Fibroblast of lung (primary cell): ENCODE measurements around the gene SPSB2. TPM values are rescaled to one million over a fixed set of nuclear protein-coding genes. Genes with fewer than 3 reads are reported as not detected.
"Not testable (repeated sequence)": the region's sequence is repeated elsewhere in the genome, so short reads cannot be mapped to it uniquely, and the experiment has no call there.

Experiments used
- DNase-seq, 2 donors: peaks; one replicate each; pipeline versions ENCODE4 v3.0.0 to v3.0.0-alpha.2; 2010; ENCODE audit warnings: low read depth in 2 of 2
- H2AFZ ChIP-seq: 2 replicates; pipeline ENCODE4 v1.5.1; 2012; ENCODE audit warnings: low read length, control low read depth, inconsistent platforms
- H3K27ac ChIP-seq: 2 replicates; pipeline ENCODE4 v1.5.1; 2011; ENCODE audit warnings: low read length, control low read depth; ENCODE audit not compliant: insufficient read depth
- H3K27me3 ChIP-seq: 2 replicates; pipeline ENCODE4 v1.5.1; 2011; ENCODE audit warnings: mild to moderate bottlenecking, low read length; ENCODE audit not compliant: control insufficient read depth, insufficient read depth
- H3K36me3 ChIP-seq: 2 replicates; pipeline ENCODE4 v1.5.1; 2011; ENCODE audit warnings: low read length; ENCODE audit not compliant: control insufficient read depth, insufficient read depth
- H3K4me1 ChIP-seq: 2 replicates; pipeline ENCODE4 v1.5.1; 2011; ENCODE audit warnings: low read length; ENCODE audit not compliant: control insufficient read depth, insufficient read depth; ENCODE audit errors: extremely low read depth
- H3K4me2 ChIP-seq: 2 replicates; pipeline ENCODE4 v1.5.1; 2011; ENCODE audit warnings: low read length, control low read depth; ENCODE audit not compliant: insufficient read depth; ENCODE audit errors: extremely low read depth
- H3K4me3 ChIP-seq, 4 experiments: fragments of 200-600 bp in 1 of 4; sonication (generic) in 1 of 4; replicated peaks in 1 of 4; 2 replicates each; pipeline ENCODE4 v1.5.1; 2011 to 2016; ENCODE audit warnings: low read length in 4 of 4, low read depth in 3 of 4, mild to moderate bottlenecking in 3 of 4, control low read depth in 2 of 4, inconsistent platforms in 1 of 4, mixed read lengths in 1 of 4; ENCODE audit not compliant: insufficient read depth in 1 of 4; ENCODE audit errors: control extremely low read depth in 1 of 4
- H3K79me2 ChIP-seq: 2 replicates; pipeline ENCODE4 v1.5.1; 2012; ENCODE audit warnings: mild to moderate bottlenecking, low read length, inconsistent platforms; ENCODE audit not compliant: control insufficient read depth, insufficient read depth
- H3K9ac ChIP-seq: 2 replicates; pipeline ENCODE4 v1.5.1; 2011; ENCODE audit warnings: mild to moderate bottlenecking, low read length, control low read depth; ENCODE audit not compliant: insufficient read depth
- H3K9me3 ChIP-seq: 2 replicates; pipeline ENCODE4 v1.5.1; 2012; ENCODE audit warnings: low read depth, low read length; ENCODE audit not compliant: control insufficient read depth, insufficient read depth
- H4K20me1 ChIP-seq: 2 replicates; pipeline ENCODE4 v1.5.1; 2011; ENCODE audit warnings: low read length; ENCODE audit not compliant: control insufficient read depth, insufficient read depth; ENCODE audit errors: extremely low read depth
- EZH2 ChIP-seq: IDR thresholded peaks from 2 replicates; pipeline ENCODE4 v1.5.1; 2012; ENCODE audit warnings: low read length, control low read depth, mild to moderate bottlenecking; ENCODE audit errors: missing control alignments
- polyA plus RNA-seq, 2 donors: library from polyadenylated mRNA; depleted of rRNA in 1 of 2; stranded (reverse) in 1 of 2; unstranded in 1 of 2; fragments of >200 nt; gene quantifications; 2 replicates each; pipeline ENCODE4 v1.2.1, GENCODE V29; 2011 to 2012; ENCODE audit warnings: missing spikeins in 1 of 2
- total RNA-seq: library from RNA; depleted of rRNA; stranded (reverse); fragments of >200 nt; gene quantifications from 2 replicates; pipeline ENCODE4 v1.2.1, GENCODE V29; 2014
- TF ChIP-seq, protein P1 (sequence below), 2 donors: IDR thresholded peaks in 1 of 2; conservative IDR thresholded peaks in 1 of 2; 1 replicate in 1 of 2; 2 replicates in 1 of 2; pipeline ENCODE4 v1.5.1; 2011 to 2012; ENCODE audit warnings: low read length in 2 of 2, control low read depth in 1 of 2, inconsistent platforms in 1 of 2, low read depth in 1 of 2, mild to moderate bottlenecking in 1 of 2

SPSB2 gene
- total and polyA plus RNA-seq, 2 donors (not counting 1 experiment from before 2014, with no cell fraction given): 1.8 to 12.7 TPM

DNA sequence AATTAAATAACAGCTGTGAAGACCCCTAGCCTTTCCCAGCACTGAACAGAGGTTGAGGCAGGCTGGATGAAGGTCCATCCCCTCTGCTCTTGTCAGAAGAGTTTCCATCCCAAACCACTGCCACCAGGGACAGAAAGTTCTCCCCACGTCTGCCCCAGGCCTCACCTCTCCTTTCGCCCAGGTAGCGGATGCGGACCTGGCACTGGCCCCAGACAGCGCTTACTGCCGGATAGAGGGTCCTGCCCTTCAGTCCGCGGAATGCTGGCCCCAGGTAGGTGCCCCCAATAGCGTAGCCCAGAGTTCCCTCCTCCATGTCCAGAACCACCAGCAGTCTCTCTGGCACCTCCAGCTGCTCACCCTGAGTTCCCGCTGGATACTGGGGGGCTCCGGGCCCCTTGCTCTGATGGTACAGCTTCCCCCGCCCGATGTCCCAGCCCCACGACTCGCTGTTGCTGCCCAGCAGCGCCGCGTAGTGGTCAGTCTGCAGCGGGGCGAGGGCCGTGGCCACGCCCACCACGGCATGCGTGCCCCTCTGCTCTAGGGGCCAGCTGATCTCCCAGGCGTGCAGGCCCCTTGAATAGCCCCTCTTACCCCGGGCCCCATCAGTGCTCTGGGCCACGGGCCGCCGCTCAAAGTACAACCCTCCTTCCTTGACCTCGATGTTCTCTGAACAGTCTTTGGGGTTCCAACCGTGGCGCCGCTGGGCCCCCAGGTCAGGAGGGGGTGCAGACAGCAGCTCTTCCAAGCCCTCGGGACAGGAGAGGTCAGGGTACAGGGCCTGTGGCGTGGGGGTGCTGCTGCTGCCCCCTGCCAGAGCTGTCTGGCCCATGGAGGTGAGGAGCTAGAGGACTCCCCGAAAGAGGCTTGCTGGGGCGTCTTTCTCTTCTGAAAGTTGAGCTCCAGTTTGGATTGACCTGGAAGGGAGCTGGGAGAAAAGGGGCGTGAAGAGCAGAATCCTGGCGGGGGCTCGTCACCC, 742 bp downstream of the SPSB2 start:
- TF ChIP-seq EZH2: no peak
- TF ChIP-seq, protein P1, sequence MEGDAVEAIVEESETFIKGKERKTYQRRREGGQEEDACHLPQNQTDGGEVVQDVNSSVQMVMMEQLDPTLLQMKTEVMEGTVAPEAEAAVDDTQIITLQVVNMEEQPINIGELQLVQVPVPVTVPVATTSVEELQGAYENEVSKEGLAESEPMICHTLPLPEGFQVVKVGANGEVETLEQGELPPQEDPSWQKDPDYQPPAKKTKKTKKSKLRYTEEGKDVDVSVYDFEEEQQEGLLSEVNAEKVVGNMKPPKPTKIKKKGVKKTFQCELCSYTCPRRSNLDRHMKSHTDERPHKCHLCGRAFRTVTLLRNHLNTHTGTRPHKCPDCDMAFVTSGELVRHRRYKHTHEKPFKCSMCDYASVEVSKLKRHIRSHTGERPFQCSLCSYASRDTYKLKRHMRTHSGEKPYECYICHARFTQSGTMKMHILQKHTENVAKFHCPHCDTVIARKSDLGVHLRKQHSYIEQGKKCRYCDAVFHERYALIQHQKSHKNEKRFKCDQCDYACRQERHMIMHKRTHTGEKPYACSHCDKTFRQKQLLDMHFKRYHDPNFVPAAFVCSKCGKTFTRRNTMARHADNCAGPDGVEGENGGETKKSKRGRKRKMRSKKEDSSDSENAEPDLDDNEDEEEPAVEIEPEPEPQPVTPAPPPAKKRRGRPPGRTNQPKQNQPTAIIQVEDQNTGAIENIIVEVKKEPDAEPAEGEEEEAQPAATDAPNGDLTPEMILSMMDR (conservative IDR thresholded peaks at IDR 0.05 in 1 of 2, IDR thresholded peaks at IDR 0.05 in 1 of 2; ENCODE audit: low read depth in 1 of 2, low read length in 2 of 2): peak; percentile 91 to 92
- Histone ChIP-seq H3K4me3 (peak overlapping the region; percentile 81 to 94 (median 92)), H4K20me1 (peaks cover 4% of the 10 kb centered on the region), H3K4me1 (peaks cover 28% of the 10 kb centered on the region), H3K4me2 (peak overlapping the region; percentile 99), H3K79me2 (peaks cover 43% of the 10 kb centered on the region), H3K27ac (peak overlapping the region; percentile 79), H2AFZ (no peak overlapping the region), H3K36me3 (peaks cover 18% of the 10 kb centered on the region), H3K9ac (peak overlapping the region; percentile 80), H3K9me3 (no peaks in the 10 kb centered on the region), H3K27me3 (no peaks in the 10 kb centered on the region)
- DNase-seq: peak; percentile 58 to 63

DNA sequence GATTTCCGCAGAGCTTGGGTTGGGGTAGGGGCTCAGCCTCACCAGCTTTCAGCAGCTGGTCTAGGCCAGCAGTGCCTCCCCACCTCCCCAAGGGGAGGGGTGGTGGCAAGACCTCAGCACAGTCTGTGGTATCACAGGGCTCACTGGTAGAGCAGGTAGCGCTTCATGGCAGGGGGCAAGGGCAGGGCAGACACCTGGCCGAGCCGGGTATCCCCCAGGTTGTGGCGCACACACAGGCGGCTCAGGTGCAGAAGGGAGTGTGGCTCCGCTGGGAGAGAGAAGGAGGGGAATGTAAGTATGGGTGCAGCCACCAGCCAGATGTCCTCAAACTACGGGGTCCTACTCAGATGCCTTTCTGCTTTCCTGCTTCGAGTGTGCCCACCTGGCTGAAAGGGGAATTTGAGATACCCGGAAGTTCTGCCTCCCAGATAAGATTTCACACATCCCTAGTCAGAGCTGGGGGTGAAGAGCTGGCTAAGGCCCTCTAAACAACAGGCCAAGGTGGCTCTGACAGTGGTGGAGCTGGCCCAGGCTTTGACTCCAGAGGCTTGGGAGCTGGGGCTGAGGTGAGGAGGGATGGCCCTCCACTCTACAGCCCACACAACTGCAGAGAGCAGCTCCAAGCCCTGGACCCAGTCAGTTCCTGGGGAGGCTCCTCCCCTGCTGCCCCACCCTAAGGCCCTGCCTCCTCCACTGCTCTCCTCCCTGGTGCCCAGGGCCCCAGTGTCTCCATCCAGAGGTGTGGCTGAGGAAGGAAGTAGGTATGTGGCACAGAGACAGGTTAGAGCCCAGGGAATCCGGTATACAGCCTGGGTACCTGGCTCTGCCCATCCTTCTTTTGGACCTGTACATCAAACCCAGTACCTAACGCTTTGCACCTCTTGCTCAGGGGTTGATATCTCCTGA, 1.8 kb downstream of the SPSB2 start:
- no peak for TF ChIP-seq EZH2
- TF ChIP-seq, protein P1 (conservative IDR thresholded peaks at IDR 0.05 in 1 of 2, IDR thresholded peaks at IDR 0.05 in 1 of 2; ENCODE audit: low read depth in 1 of 2, low read length in 2 of 2): no peak
- H3K4me3 ChIP-seq: peak overlapping the region; percentile 81 to 94 (median 92)
- peaks cover 18% of the 10 kb centered on the region for H3K36me3 ChIP-seq
- peak overlapping the region; percentile 99 for H3K4me2 ChIP-seq
- peaks cover 31% of the 10 kb centered on the region for H3K4me1 ChIP-seq
- H3K27me3 ChIP-seq: no peaks in the 10 kb centered on the region
- H2AFZ ChIP-seq: no peak overlapping the region
- peaks cover 4% of the 10 kb centered on the region for H4K20me1 ChIP-seq
- no peaks in the 10 kb centered on the region for H3K9me3 ChIP-seq
- peak overlapping the region; percentile 4 for H3K27ac ChIP-seq
- H3K9ac ChIP-seq: no peak overlapping the region
- peaks cover 43% of the 10 kb centered on the region for H3K79me2 ChIP-seq
- peak in 1 of 2 donors; percentile 23 for DNase-seq

DNA sequence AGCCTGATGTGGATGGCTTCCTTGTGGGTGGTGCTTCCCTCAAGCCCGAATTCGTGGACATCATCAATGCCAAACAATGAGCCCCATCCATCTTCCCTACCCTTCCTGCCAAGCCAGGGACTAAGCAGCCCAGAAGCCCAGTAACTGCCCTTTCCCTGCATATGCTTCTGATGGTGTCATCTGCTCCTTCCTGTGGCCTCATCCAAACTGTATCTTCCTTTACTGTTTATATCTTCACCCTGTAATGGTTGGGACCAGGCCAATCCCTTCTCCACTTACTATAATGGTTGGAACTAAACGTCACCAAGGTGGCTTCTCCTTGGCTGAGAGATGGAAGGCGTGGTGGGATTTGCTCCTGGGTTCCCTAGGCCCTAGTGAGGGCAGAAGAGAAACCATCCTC, 2.8 kb downstream of the SPSB2 start:
- H3K4me2 ChIP-seq, H3K27me3 ChIP-seq, H3K9me3 ChIP-seq, H4K20me1 ChIP-seq, DNase-seq, H2AFZ ChIP-seq, H3K9ac ChIP-seq, H3K4me3 ChIP-seq: not testable (repeated sequence)
- Histone ChIP-seq H3K27ac (peak overlapping the region; percentile 65), H3K79me2 (peaks cover 43% of the 10 kb centered on the region), H3K4me1 (peaks cover 31% of the 10 kb centered on the region), H3K36me3 (peaks cover 22% of the 10 kb centered on the region)
